GM12878 (cell line): ENCODE data around the gene ANGEL1. TPM values are rescaled to one million over a fixed set of nuclear protein-coding genes. Genes with fewer than 3 reads are reported as not detected.

Experiments used
- ATAC-seq: fragments of 200-7000 bp; cut with Tn5 transposase; 3 replicates; pipeline ENCODE4 v1.9.1; 2020; ENCODE audit warnings: mild to moderate bottlenecking, moderate library complexity
- BruUV-seq: library from RNA; stranded (reverse); fragments of 400-500 nt; replicated peaks from 2 replicates; lab custom pipeline; 2021; lab: Mats Ljungman, UMichigan
- CTCF ChIA-PET: fragments of 300-600 bp; sonication (Branson Sonifier 250); formaldehyde crosslinking; extraction: SDS; loops from one replicate; lab custom pipeline; 2021; ENCODE audit warnings: inconsistent platforms; lab: Yijun Ruan, JAX
- POLR2A ChIA-PET: fragments of 350-600 bp; formaldehyde crosslinking; extraction: SDS; loops from one replicate; lab custom pipeline; 2021; ENCODE audit warnings: inconsistent platforms; lab: Charles Lee
- RAD21 ChIA-PET: fragments of 300-600 bp; sonication (Branson Sonifier 250); formaldehyde crosslinking; loops from one replicate; lab custom pipeline; 2023; ENCODE audit warnings: antibody characterized with exemption; ENCODE audit not compliant: unreplicated experiment; lab: Charles Lee
- SMC1A ChIA-PET: fragments of 300-600 bp; sonication (Branson Sonifier 250); formaldehyde crosslinking; loops from one replicate; lab custom pipeline; 2023; ENCODE audit not compliant: unreplicated experiment, uncharacterized antibody; lab: Charles Lee
- DNase-seq: peaks from one replicate; pipeline ENCODE4 v3.0.0-alpha.2; 2011; ENCODE audit warnings: low read depth, low spot score
- FAIRE-seq: peaks from 3 replicates; lab custom pipeline; 2011; peaks lifted over from hg19 to GRCh38; lab: Jason Lieb, UNC
- H2AFZ ChIP-seq: 2 replicates; pipeline ENCODE4 v1.6.0; 2011; ENCODE audit warnings: low read depth, low read length, control low read depth; ENCODE audit not compliant: control insufficient read depth
- H3K27ac ChIP-seq: 2 replicates; pipeline ENCODE4 v1.5.1; 2011; ENCODE audit warnings: control low read depth; ENCODE audit not compliant: control insufficient read depth, insufficient read depth
- H3K27me3 ChIP-seq, 2 experiments: replicated peaks in 1 of 2; 2 replicates each; pipeline versions ENCODE4 v1.6.0 to v1.6.1; 2011; ENCODE audit warnings: low read length in 1 of 2; ENCODE audit not compliant: control insufficient read depth in 2 of 2, insufficient read depth in 2 of 2
- H3K36me3 ChIP-seq, 2 experiments: 2 replicates each; pipeline ENCODE4 v1.5.1; 2011; ENCODE audit warnings: low read length in 1 of 2; ENCODE audit not compliant: control insufficient read depth in 2 of 2, insufficient read depth in 2 of 2
- H3K4me1 ChIP-seq: 2 replicates; pipeline ENCODE4 v1.6.1; 2011; ENCODE audit warnings: mild to moderate bottlenecking, low read length, moderate library complexity, mixed read lengths; ENCODE audit not compliant: control insufficient read depth, insufficient read depth
- H3K4me2 ChIP-seq: 2 replicates; pipeline ENCODE4 v1.6.0; 2011; ENCODE audit warnings: control low read depth; ENCODE audit not compliant: control insufficient read depth, insufficient read depth
- H3K4me3 ChIP-seq: fragments of 200-600 bp; sonication (generic); 2 replicates; pipeline ENCODE4 v1.5.1; 2016
- H3K79me2 ChIP-seq: 2 replicates; pipeline ENCODE4 v1.6.0; 2011; ENCODE audit warnings: low read length; ENCODE audit not compliant: control insufficient read depth, insufficient read depth
- H3K9ac ChIP-seq: 2 replicates; pipeline ENCODE4 v1.8.0; 2011; ENCODE audit warnings: low read length, control low read depth, mixed read lengths; ENCODE audit not compliant: control insufficient read depth, insufficient read depth
- H3K9me3 ChIP-seq: replicated peaks from 3 replicates; pipeline ENCODE4 v1.5.1; 2011; ENCODE audit warnings: mild to moderate bottlenecking, low read length; ENCODE audit not compliant: control insufficient read depth, insufficient read depth
- H4K20me1 ChIP-seq: 2 replicates; pipeline ENCODE4 v1.6.0; 2011; ENCODE audit not compliant: control insufficient read depth, insufficient read depth
- EP300 ChIP-seq, 2 experiments: fragments of 150-350 bp in 1 of 2; IDR thresholded peaks; 2 replicates each; pipeline ENCODE4 v1.6.1; 2011 to 2012; ENCODE audit warnings: low read depth in 2 of 2, low read length in 2 of 2, borderline replicate concordance in 1 of 2, improper control_type of control experiment in 1 of 2, inconsistent platforms in 1 of 2; ENCODE audit not compliant: control insufficient read depth in 1 of 2
- KAT2A ChIP-seq: conservative IDR thresholded peaks from 2 replicates; pipeline ENCODE4 v1.6.1; 2011; ENCODE audit warnings: low read depth, low read length; ENCODE audit not compliant: control insufficient read depth
- MXI1 ChIP-seq: fragments of 150-350 bp; IDR thresholded peaks from 2 replicates; pipeline ENCODE4 v1.6.1; 2011; ENCODE audit warnings: low read depth, mild to moderate bottlenecking, inconsistent platforms, low read length, improper control_type of control experiment
- NR2C1 ChIP-seq: fragments of 450-650 bp; IDR thresholded peaks from 2 replicates; pipeline ENCODE4 v1.6.1; 2017; ENCODE audit warnings: antibody characterized with exemption, mild to moderate bottlenecking, moderate library complexity
- SP1 ChIP-seq: IDR thresholded peaks from one replicate; pipeline ENCODE4 v1.6.1; 2011; ENCODE audit warnings: low read depth, low read length
- SRF ChIP-seq, 2 experiments: IDR thresholded peaks; 2 replicates each; pipeline ENCODE4 v1.6.1; 2011; ENCODE audit warnings: low read depth in 2 of 2, low read length in 2 of 2, mild to moderate bottlenecking in 1 of 2, moderate library complexity in 1 of 2
- SUPT20H ChIP-seq: IDR thresholded peaks from 2 replicates; pipeline ENCODE4 v1.6.1; 2011; ENCODE audit warnings: low read depth, mild to moderate bottlenecking, low read length, moderate library complexity, borderline replicate concordance; ENCODE audit not compliant: control insufficient read depth
- TAF1 ChIP-seq: IDR thresholded peaks from 2 replicates; pipeline ENCODE4 v1.6.1; 2011; ENCODE audit warnings: mild to moderate bottlenecking, low read depth, low read length, borderline replicate concordance
- ZNF24 ChIP-seq: fragments of 450-650 bp; IDR thresholded peaks from 2 replicates; pipeline ENCODE4 v1.6.1; 2017; ENCODE audit warnings: antibody characterized with exemption, mild to moderate bottlenecking
- WGBS: methylation state at CpG from one replicate; pipeline ENCODE4 v1.1.6; 2016; ENCODE audit warnings: low lambda C conversion rate; ENCODE audit not compliant: insufficient replicate concordance, insufficient coverage; ENCODE audit errors: missing lambda C conversion rate; 5-methylcytosine and 5-hydroxymethylcytosine counted together
- in situ Hi-C: fragments of 300-500 bp; cut with MboI; formaldehyde crosslinking; loops from 9 replicates; pipeline ENCODE4 v1.14.3; 2018; ENCODE audit warnings: mixed read lengths
- intact Hi-C: fragments of 100-400 bp; cut with micrococcal nuclease; formaldehyde crosslinking; loops from one replicate; pipeline ENCODE4 v1.14.2; 2022; ENCODE audit not compliant: unreplicated experiment
- polyA plus RNA-seq, 11 experiments: library from polyadenylated mRNA; depleted of rRNA in 4 of 11; unstranded in 6 of 11; stranded (reverse) in 5 of 11; fragments of >200 nt; fragmentation: Nextera tagmentation in 4 of 11; fragmentation: Illumina TruSeq in 1 of 11; extraction: Ambion mirVana in 4 of 11; extraction: Trizol in 1 of 11; gene quantifications; 1 replicate in 1 of 11; 2 replicates in 10 of 11; pipeline versions ENCODE4 v1.2.1 to v1.2.3, GENCODE V29; 2011 to 2016; ENCODE audit warnings: inconsistent platforms in 2 of 11, missing spikeins in 2 of 11, low read depth in 1 of 11
- total RNA-seq, 4 experiments: library from RNA; depleted of rRNA in 3 of 4; stranded (reverse); fragments of >200 nt in 3 of 4; fragmentation: Illumina TruSeq in 1 of 4; extraction: Trizol in 1 of 4; gene quantifications; 2 replicates each; pipeline versions ENCODE4 v1.2.1 to v1.2.3, GENCODE V29; 2013 to 2021

ANGEL1 gene
- total and polyA plus RNA-seq, 10 of the 15 experiments (the other 5 are each of a cell fraction or from before 2014, with no cell fraction given), result 1.7 to 29.7 (median 12.3) TPM

GRCh38 chr14:76848879-76849278, 36.2 kb upstream of the ANGEL1 start:
- no peak for TF ChIP-seq SRF (IDR thresholded peaks at IDR 0.05; ENCODE audit: low read depth in 2 of 2, low read length in 2 of 2)
- TF ChIP-seq MXI1, result no peak
- Histone ChIP-seq H3K9ac (no peak overlapping the region), H2AFZ (no peak overlapping the region), H3K4me1 (no peaks in the 10 kb centered on the region), H3K36me3 (no peaks in the 10 kb centered on the region), H4K20me1 (no peaks in the 10 kb centered on the region), H3K27ac (no peak overlapping the region), H3K9me3 (no peaks in the 10 kb centered on the region), H3K79me2 (no peaks in the 10 kb centered on the region), H3K27me3 (no peaks in the 10 kb centered on the region; a peak in 1 of 4 replicates), H3K4me2 (no peak overlapping the region), H3K4me3 (no peak overlapping the region)
- no peak for FAIRE-seq
- ChIA-PET CTCF (interaction anchor here (1.3 kb wide), 1 partner anchor 24 kb away, joined by 3 read pairs; no protein-coding TSS in a partner anchor), POLR2A (no interaction called here), RAD21 (no interaction called here), SMC1A (interaction anchor here (0.7 kb wide), 1 partner anchor 70 kb away, joined by 3 read pairs; no protein-coding TSS in a partner anchor)
- 32% methylated on average over 6 of the region's 6 CpGs for WGBS
- no TSS peak for BruUV-seq
- intact Hi-C loops (no loop called here), in situ Hi-C loops (no loop called here)
- ATAC-seq, result peak; percentile 34; the same call in 2 of the 3 replicates
- DNase-seq, result no peak

- no peaks in the 10 kb centered on the region for H3K27me3 ChIP-seq
- BruUV-seq, result no TSS peak
- ChIA-PET SMC1A (interaction anchor here (0.9 kb wide), 1 partner anchor 30 kb away, joined by 3 read pairs; no protein-coding TSS in a partner anchor), RAD21 (interaction anchor here (1.0 kb wide), 1 partner anchor 224 kb away, joined by 3 read pairs; no protein-coding TSS in a partner anchor), CTCF (interaction anchor here (1.0 to 1.3 kb wide), 3 partner anchors 29 to 222 kb away, joined by 3 to 6 read pairs (median 4); no protein-coding TSS in a partner anchor), POLR2A (no interaction called here)
- H4K20me1 ChIP-seq, result no peaks in the 10 kb centered on the region
- H3K27ac ChIP-seq, result no peak overlapping the region
- H3K4me3 ChIP-seq, result no peak overlapping the region
- H2AFZ ChIP-seq, result no peak overlapping the region
- H3K36me3 ChIP-seq, result no peaks in the 10 kb centered on the region
- DNase-seq (no peak), ATAC-seq (no peak), FAIRE-seq (no peak)
- in situ Hi-C loops, result no loop called here
- H3K4me1 ChIP-seq, result no peaks in the 10 kb centered on the region
- 29% methylated on average over 7 of the region's 7 CpGs for WGBS
- no peak overlapping the region for H3K4me2 ChIP-seq
- H3K9me3 ChIP-seq, result no peaks in the 10 kb centered on the region
- intact Hi-C loops, result no loop called here
- no peaks in the 10 kb centered on the region for H3K79me2 ChIP-seq
- H3K9ac ChIP-seq, result no peak overlapping the region
- no peak for TF ChIP-seq TAF1
- no peak for TF ChIP-seq ZNF24
- no peak for TF ChIP-seq SUPT20H
- no peak for TF ChIP-seq EP300 (IDR thresholded peaks at IDR 0.05; ENCODE audit: borderline replicate concordance in 1 of 2, control insufficient read depth in 1 of 2, low read depth in 2 of 2, low read length in 2 of 2)
- no peak for TF ChIP-seq KAT2A
- TF ChIP-seq SP1, result no peak
- no peak for TF ChIP-seq NR2C1
These were observed 33.8 kb upstream of the ANGEL1 start for GRCh38 chr14:76846331-76847047.
